K562 (cell line): ENCODE results near the gene MGAT4C. TPM values are rescaled to one million over a fixed set of nuclear protein-coding genes. Genes with fewer than 3 reads are reported as not detected.
"Not testable (repeated sequence)": the region's sequence is repeated elsewhere in the genome, so short reads cannot be mapped to it uniquely, and the experiment has no call there.

ENCODE experiments used
- ATAC-seq: fragments of 200-7000 bp; cut with Tn5 transposase; 3 replicates; pipeline ENCODE4 v1.9.1; 2020; ENCODE audit warnings: moderate library complexity
- BruUV-seq: library from RNA; stranded (reverse); fragments of 400-500 nt; replicated peaks from 2 replicates; lab custom pipeline; 2021; lab: Mats Ljungman, UMichigan
- CTCF ChIA-PET: fragments of 300-600 bp; formaldehyde crosslinking; extraction: SDS; loops from one replicate; lab custom pipeline; 2021; ENCODE audit warnings: low intra/inter-chr PET ratio; lab: Yijun Ruan, JAX
- POLR2A ChIA-PET: fragments of 300-600, 350-650 bp; sonication (Branson Sonifier 250); formaldehyde crosslinking; extraction: SDS; loops from one replicate; lab custom pipeline; 2021; ENCODE audit warnings: antibody characterized with exemption, inconsistent platforms; lab: Yijun Ruan, JAX
- DNase-seq, 4 experiments: peaks; one replicate each; pipeline versions ENCODE4 v3.0.0 to v3.0.0-alpha.2; 2011 to 2018; ENCODE audit warnings: low spot score in 3 of 4, mixed read lengths in 3 of 4; ENCODE audit errors: extremely low read depth in 1 of 4
- FAIRE-seq: peaks from 2 replicates; lab custom pipeline; 2011; peaks lifted over from hg19 to GRCh38; lab: Jason Lieb, UNC
- H2AFZ ChIP-seq: 2 replicates; pipeline ENCODE4 v1.6.0; 2011; ENCODE audit warnings: low read depth, low read length, control low read depth, inconsistent platforms
- H3K27ac ChIP-seq: fragments of 200-600 bp; 3 replicates; pipeline ENCODE4 v1.8.0; 2011; ENCODE audit warnings: low read depth, mild to moderate bottlenecking, control low read depth, inconsistent platforms, low read length, moderate library complexity, mixed read lengths; ENCODE audit errors: extremely low read depth
- H3K27me3 ChIP-seq, 2 experiments: fragments of 300-600 bp in 1 of 2; 2 replicates in 1 of 2; 3 replicates in 1 of 2; pipeline versions ENCODE4 v1.6.0 to v1.8.0; 2011; ENCODE audit warnings: inconsistent platforms in 2 of 2, low read length in 2 of 2, mild to moderate bottlenecking in 1 of 2, mixed read lengths in 1 of 2, moderate library complexity in 1 of 2; ENCODE audit not compliant: control insufficient read depth in 2 of 2, insufficient read depth in 2 of 2
- H3K36me3 ChIP-seq: fragments of 300-600 bp; 3 replicates; pipeline ENCODE4 v1.8.0; 2011; ENCODE audit warnings: mild to moderate bottlenecking, low read length, inconsistent platforms; ENCODE audit not compliant: control insufficient read depth, insufficient read depth
- H3K4me1 ChIP-seq, 2 experiments: fragments of 200-600 bp in 1 of 2; replicated peaks in 1 of 2; 2 replicates in 1 of 2; 3 replicates in 1 of 2; pipeline versions ENCODE4 v1.5.1 to v1.8.0; 2011; ENCODE audit warnings: inconsistent platforms in 2 of 2, low read length in 2 of 2, mild to moderate bottlenecking in 1 of 2, mixed read lengths in 1 of 2, moderate library complexity in 1 of 2; ENCODE audit not compliant: control insufficient read depth in 2 of 2, insufficient read depth in 2 of 2
- H3K4me2 ChIP-seq: 2 replicates; pipeline ENCODE4 v1.6.1; 2011; ENCODE audit warnings: low read length, control low read depth, inconsistent platforms, mixed read lengths; ENCODE audit not compliant: insufficient read depth
- H3K4me3 ChIP-seq: fragments of 200-600 bp; sonication (generic), shearing (Covaris generic); 2 replicates; pipeline ENCODE4 v1.5.1; 2016; ENCODE audit warnings: control low read depth, inconsistent platforms
- H3K79me2 ChIP-seq: fragments of 200-600 bp; 3 replicates; pipeline ENCODE4 v1.8.0; 2011; ENCODE audit warnings: low read length, inconsistent platforms; ENCODE audit not compliant: control insufficient read depth, insufficient read depth
- H3K9ac ChIP-seq, 2 experiments: 2 replicates each; pipeline versions ENCODE4 v1.6.0 to v1.6.1; 2011; ENCODE audit warnings: low read depth in 2 of 2, low read length in 2 of 2, control low read depth in 1 of 2, inconsistent platforms in 1 of 2, mild to moderate bottlenecking in 1 of 2, mixed read lengths in 1 of 2; ENCODE audit not compliant: insufficient read depth in 1 of 2
- H3K9me1 ChIP-seq: one replicate; pipeline ENCODE4 v1.6.0; 2011; ENCODE audit warnings: inconsistent platforms, mild to moderate bottlenecking, low read length, moderate library complexity; ENCODE audit not compliant: control insufficient read depth, insufficient read depth
- H3K9me3 ChIP-seq: replicated peaks from 2 replicates; pipeline ENCODE4 v1.5.1; 2011; ENCODE audit warnings: low read depth, low read length, inconsistent platforms; ENCODE audit not compliant: control insufficient read depth, insufficient read depth
- H4K20me1 ChIP-seq: replicated peaks from 2 replicates; pipeline ENCODE4 v1.6.1; 2011; ENCODE audit warnings: low read length, inconsistent platforms, mixed read lengths; ENCODE audit not compliant: control insufficient read depth, insufficient read depth
- CHD4 ChIP-seq: fragments of 200-600 bp; sonication (generic); IDR thresholded peaks from 3 replicates; pipeline ENCODE4 v1.6.1; 2012; ENCODE audit warnings: low read depth, mild to moderate bottlenecking, mixed read lengths, low read length, inconsistent platforms; ENCODE audit not compliant: insufficient read depth, insufficient replicate concordance, poor library complexity, severe bottlenecking
- LARP7 ChIP-seq: fragments of 450-650 bp; IDR thresholded peaks from 2 replicates; pipeline ENCODE4 v1.6.1; 2016
- MED1 ChIP-seq: sonication (generic); formaldehyde crosslinking; IDR thresholded peaks from 2 replicates; pipeline ENCODE4 v1.8.1; 2023; ENCODE audit warnings: missing genetic modification reagents, borderline replicate concordance
- RFX7 ChIP-seq: fragments of 250-450 bp; sonication (Bioruptor Pico); IDR thresholded peaks from 2 replicates; pipeline ENCODE4 v1.5.1; 2021; ENCODE audit warnings: mild to moderate bottlenecking
- TARDBP ChIP-seq: fragments of 450-650 bp; IDR thresholded peaks from 2 replicates; pipeline ENCODE4 v1.6.1; 2016
- TRIM24 ChIP-seq, 2 experiments: fragments of 450-650 bp; IDR thresholded peaks; 2 replicates each; pipeline ENCODE4 v1.6.1; 2016
- WGBS: fragments of 100-300 bp; shearing (Covaris generic); methylation state at CpG from one replicate; pipeline ENCODE4 v1.1.6; 2016; ENCODE audit warnings: low coverage, mixed read lengths; ENCODE audit not compliant: insufficient coverage; ENCODE audit errors: missing lambda C conversion rate; 5-methylcytosine and 5-hydroxymethylcytosine counted together
- in situ Hi-C: fragments of 300-500 bp; cut with MboI; formaldehyde crosslinking; loops from 4 replicates; pipeline ENCODE4 v1.15.0; 2018; ENCODE audit warnings: inconsistent platforms, mixed read lengths
- intact Hi-C: fragments of 100-400 bp; cut with micrococcal nuclease; formaldehyde crosslinking; loops from 2 replicates; pipeline ENCODE4 v1.14.2; 2022
- polyA plus RNA-seq, 8 experiments: library from polyadenylated mRNA; depleted of rRNA in 4 of 8; stranded (reverse) in 5 of 8; unstranded in 3 of 8; fragments of >200 nt; fragmentation: Nextera tagmentation in 2 of 8; fragmentation: Illumina TruSeq in 1 of 8; extraction: Ambion mirVana in 2 of 8; extraction: Trizol in 1 of 8; gene quantifications; 2 replicates each; pipeline versions ENCODE4 v1.2.1 to v1.2.3, GENCODE V29; 2011 to 2014; ENCODE audit warnings: inconsistent platforms in 1 of 8, missing spikeins in 1 of 8
- total RNA-seq, 7 experiments: library from RNA; depleted of rRNA in 6 of 7; stranded (reverse); fragments of >200 nt in 6 of 7; fragmentation: Illumina TruSeq in 2 of 7; extraction: Trizol in 2 of 7; gene quantifications; 2 replicates each; pipeline versions ENCODE4 v1.2.1 to v1.2.3, GENCODE V29; 2011 to 2021; ENCODE audit warnings: low replicate concordance in 1 of 7

The MGAT4C gene
- total and polyA plus RNA-seq, 9 of the 15 experiments (the other 6 are each of a cell fraction or from before 2014, with no cell fraction given) = not detected

DNA sequence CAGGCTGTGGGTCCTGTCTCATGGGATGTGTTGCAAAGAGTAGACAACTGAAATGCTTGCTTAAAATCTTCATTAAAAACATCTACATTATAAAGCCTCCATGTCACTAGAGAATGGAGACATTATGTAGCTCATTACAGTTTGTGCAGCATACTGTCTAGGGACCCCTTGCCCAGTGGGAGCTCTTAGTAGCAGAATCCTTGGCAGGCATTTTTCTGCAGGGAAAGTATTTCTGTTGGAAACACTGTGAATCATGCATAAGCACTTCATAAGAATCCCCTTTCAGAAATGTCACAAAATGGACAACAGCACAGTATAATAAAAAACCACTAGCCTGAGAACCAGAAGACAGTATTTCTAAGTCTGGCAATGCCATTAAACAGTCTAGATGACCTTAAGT, 174.3 kb downstream of the MGAT4C start:
- Histone ChIP-seq H3K9me3 (no peaks in the 10 kb centered on the region; the same call in 1 of the 2 replicates), H3K4me3 (no peak overlapping the region), H3K4me2 (no peak overlapping the region), H3K9me1 (no peaks in the 10 kb centered on the region), H3K27ac (no peak overlapping the region), H3K4me1 (no peaks in the 10 kb centered on the region), H3K27me3 (no peaks in the 10 kb centered on the region), H2AFZ (no peak overlapping the region), H4K20me1 (no peaks in the 10 kb centered on the region), H3K9ac (no peak overlapping the region), H3K79me2 (no peaks in the 10 kb centered on the region), H3K36me3 (no peaks in the 10 kb centered on the region)
- in situ Hi-C loops = no loop called here
- DNase-seq = no peak
- no peak for ATAC-seq
- intact Hi-C loops = no loop called here
- CTCF ChIA-PET = no interaction called here
- TF ChIP-seq MED1 (CRISPR knock-in tag) (no peak), LARP7 (no peak), TARDBP (no peak), TRIM24 (IDR thresholded peaks at IDR 0.05) (no peak), RFX7 (CRISPR knock-in tag) (no peak), CHD4 (no peak)
- no TSS peak for BruUV-seq
- POLR2A ChIA-PET = no interaction called here
- FAIRE-seq = no peak

DNA sequence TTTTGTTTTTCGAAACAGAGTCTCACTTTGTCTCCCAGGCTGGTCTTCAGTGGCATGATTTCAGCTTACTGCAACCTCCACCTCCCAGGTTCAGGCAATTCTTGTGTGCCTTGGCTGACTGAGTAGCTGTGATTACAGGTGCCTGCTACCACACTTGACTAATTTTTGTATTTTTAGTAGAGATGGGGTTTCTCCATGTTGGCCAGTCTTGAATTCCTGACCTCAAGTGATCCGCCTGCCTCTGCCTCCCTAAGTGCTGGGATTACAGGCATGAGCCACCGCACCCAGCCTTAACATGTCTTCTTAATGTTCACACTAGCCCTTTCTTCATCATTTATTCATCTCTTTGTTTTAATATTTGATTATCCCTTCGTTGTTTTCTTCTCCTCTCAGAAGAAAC, 197.1 kb downstream of the MGAT4C start:
- DNase-seq, H4K20me1 ChIP-seq, H3K4me1 ChIP-seq, in situ Hi-C loops, CTCF ChIA-PET, H3K79me2 ChIP-seq, ATAC-seq, H3K36me3 ChIP-seq, H3K4me3 ChIP-seq, BruUV-seq, POLR2A ChIA-PET, FAIRE-seq, intact Hi-C loops, H2AFZ ChIP-seq, H3K9me1 ChIP-seq, H3K27me3 ChIP-seq, H3K9me3 ChIP-seq, H3K27ac ChIP-seq, H3K9ac ChIP-seq, H3K4me2 ChIP-seq: not testable (repeated sequence)
- 5% methylated on average over 4 of the region's 4 CpGs for WGBS
